Neural cell (in vitro differentiated cells): Measurements from ENCODE around the gene SLC13A3.

Source experiments
- EP300 ChIP-seq: fragments of 450-650 bp; conservative IDR thresholded peaks from 2 replicates; pipeline ENCODE4 v1.6.1; 2014; ENCODE audit warnings: antibody characterized with exemption, mild to moderate bottlenecking, moderate library complexity; ENCODE audit not compliant: poor library complexity, severe bottlenecking
- EZH2 ChIP-seq: fragments of 200-600, 300-800 bp; shearing (Covaris generic), sonication (generic); IDR thresholded peaks from 2 replicates; pipeline ENCODE4 v1.6.1; 2014; ENCODE audit warnings: antibody characterized with exemption, low read length, borderline replicate concordance, mild to moderate bottlenecking; ENCODE audit not compliant: insufficient read depth, poor library complexity, severe bottlenecking
- MXI1 ChIP-seq: fragments of 450-650 bp; conservative IDR thresholded peaks from 2 replicates; pipeline ENCODE4 v1.6.1; 2014; ENCODE audit warnings: antibody characterized with exemption, mild to moderate bottlenecking; ENCODE audit not compliant: poor library complexity, severe bottlenecking
- POLR2AphosphoS5 ChIP-seq: IDR thresholded peaks from 2 replicates; pipeline ENCODE4 v1.6.1; 2012
- RAD21 ChIP-seq: fragments of 450-650 bp; conservative IDR thresholded peaks from 2 replicates; pipeline ENCODE4 v1.6.1; 2014; ENCODE audit warnings: antibody characterized with exemption, mild to moderate bottlenecking, moderate library complexity
- SMC3 ChIP-seq: fragments of 450-650 bp; conservative IDR thresholded peaks from 2 replicates; pipeline ENCODE4 v1.6.1; 2014; ENCODE audit warnings: antibody characterized with exemption, mild to moderate bottlenecking, moderate library complexity; ENCODE audit not compliant: poor library complexity
- TAF1 ChIP-seq: IDR thresholded peaks from 2 replicates; pipeline ENCODE4 v1.6.1; 2012; ENCODE audit warnings: low read depth
- TF ChIP-seq, protein P1 (sequence below): fragments of 450-650 bp; IDR thresholded peaks from 2 replicates; pipeline ENCODE4 v1.5.1; 2014; ENCODE audit warnings: antibody characterized with exemption, mild to moderate bottlenecking, moderate library complexity; ENCODE audit not compliant: poor library complexity, severe bottlenecking
- TF ChIP-seq, protein P2 (sequence below): IDR thresholded peaks from 2 replicates; pipeline ENCODE4 v1.6.1; 2012; ENCODE audit warnings: borderline replicate concordance

DNA sequence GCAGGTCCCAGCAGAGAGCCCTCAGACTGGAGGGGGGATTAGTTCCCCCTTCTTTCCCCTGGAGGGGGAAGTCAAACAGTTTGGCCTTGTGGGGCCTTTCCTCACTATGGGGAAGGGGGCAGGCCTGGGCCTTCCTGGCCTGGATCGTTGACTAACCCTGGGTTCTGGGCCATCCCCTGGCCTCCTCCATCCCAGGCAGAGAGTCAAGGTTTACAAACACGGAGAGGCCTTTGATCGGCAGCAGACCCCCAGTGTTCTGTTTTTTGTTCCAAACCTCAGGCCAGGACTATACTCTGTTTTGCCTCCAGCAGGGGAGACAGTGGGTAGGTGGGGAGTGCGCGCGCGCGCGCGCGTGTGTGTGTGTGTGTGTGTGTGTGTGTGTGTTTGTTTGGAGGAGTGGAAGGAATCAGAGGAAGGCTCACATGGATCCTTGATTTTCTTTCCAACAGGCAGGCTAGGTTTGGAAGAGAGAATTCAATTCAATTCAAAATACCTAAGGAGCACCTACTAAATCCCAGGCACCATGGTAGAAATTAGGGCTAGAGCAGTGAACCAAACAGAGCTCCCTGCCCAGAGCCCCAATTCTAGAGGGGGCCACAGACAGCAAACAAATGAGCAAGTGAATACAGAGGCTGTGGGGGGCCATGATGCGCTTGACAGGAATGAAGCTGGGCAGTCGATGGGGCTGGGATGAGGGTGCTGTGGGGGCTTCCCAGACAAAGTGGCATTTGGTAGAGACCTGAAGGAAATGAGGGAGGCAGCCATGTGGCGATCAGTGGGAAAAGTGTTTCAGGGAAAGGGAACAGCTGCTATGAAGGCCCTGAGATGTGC, 23.2 kb upstream of the SLC13A3 start:
- TF ChIP-seq, protein P1, sequence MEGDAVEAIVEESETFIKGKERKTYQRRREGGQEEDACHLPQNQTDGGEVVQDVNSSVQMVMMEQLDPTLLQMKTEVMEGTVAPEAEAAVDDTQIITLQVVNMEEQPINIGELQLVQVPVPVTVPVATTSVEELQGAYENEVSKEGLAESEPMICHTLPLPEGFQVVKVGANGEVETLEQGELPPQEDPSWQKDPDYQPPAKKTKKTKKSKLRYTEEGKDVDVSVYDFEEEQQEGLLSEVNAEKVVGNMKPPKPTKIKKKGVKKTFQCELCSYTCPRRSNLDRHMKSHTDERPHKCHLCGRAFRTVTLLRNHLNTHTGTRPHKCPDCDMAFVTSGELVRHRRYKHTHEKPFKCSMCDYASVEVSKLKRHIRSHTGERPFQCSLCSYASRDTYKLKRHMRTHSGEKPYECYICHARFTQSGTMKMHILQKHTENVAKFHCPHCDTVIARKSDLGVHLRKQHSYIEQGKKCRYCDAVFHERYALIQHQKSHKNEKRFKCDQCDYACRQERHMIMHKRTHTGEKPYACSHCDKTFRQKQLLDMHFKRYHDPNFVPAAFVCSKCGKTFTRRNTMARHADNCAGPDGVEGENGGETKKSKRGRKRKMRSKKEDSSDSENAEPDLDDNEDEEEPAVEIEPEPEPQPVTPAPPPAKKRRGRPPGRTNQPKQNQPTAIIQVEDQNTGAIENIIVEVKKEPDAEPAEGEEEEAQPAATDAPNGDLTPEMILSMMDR = no peak
- no peak for TF ChIP-seq RAD21
- TF ChIP-seq EZH2 = no peak
- no peak for TF ChIP-seq TAF1
- TF ChIP-seq, protein P2, sequence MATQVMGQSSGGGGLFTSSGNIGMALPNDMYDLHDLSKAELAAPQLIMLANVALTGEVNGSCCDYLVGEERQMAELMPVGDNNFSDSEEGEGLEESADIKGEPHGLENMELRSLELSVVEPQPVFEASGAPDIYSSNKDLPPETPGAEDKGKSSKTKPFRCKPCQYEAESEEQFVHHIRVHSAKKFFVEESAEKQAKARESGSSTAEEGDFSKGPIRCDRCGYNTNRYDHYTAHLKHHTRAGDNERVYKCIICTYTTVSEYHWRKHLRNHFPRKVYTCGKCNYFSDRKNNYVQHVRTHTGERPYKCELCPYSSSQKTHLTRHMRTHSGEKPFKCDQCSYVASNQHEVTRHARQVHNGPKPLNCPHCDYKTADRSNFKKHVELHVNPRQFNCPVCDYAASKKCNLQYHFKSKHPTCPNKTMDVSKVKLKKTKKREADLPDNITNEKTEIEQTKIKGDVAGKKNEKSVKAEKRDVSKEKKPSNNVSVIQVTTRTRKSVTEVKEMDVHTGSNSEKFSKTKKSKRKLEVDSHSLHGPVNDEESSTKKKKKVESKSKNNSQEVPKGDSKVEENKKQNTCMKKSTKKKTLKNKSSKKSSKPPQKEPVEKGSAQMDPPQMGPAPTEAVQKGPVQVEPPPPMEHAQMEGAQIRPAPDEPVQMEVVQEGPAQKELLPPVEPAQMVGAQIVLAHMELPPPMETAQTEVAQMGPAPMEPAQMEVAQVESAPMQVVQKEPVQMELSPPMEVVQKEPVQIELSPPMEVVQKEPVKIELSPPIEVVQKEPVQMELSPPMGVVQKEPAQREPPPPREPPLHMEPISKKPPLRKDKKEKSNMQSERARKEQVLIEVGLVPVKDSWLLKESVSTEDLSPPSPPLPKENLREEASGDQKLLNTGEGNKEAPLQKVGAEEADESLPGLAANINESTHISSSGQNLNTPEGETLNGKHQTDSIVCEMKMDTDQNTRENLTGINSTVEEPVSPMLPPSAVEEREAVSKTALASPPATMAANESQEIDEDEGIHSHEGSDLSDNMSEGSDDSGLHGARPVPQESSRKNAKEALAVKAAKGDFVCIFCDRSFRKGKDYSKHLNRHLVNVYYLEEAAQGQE = no peak
- TF ChIP-seq EP300 = no peak
- no peak for TF ChIP-seq MXI1
- TF ChIP-seq POLR2AphosphoS5 = no peak
- TF ChIP-seq SMC3 = no peak
